Measurements from ENCODE around the gene MAB21L4. TPM values are rescaled to one million over a fixed set of nuclear protein-coding genes. Genes with fewer than 3 reads are reported as not detected.

MAB21L4 gene
- total and polyA plus RNA-seq, 8 donors: 0.14 to 2.0 (median 1.1) TPM

- WGBS, 2 donors: 66 to 68% methylated on average over 17 of the region's 17 CpGs
- Histone ChIP-seq H3K4me3 (no peak overlapping the region), H3K27ac (no peak overlapping the region), H3K4me1 (no peaks in the 10 kb centered on the region), H3K9me3 (no peaks in the 10 kb centered on the region), H3K27me3 (no peaks in the 10 kb centered on the region), H3K36me3 (no peaks in the 10 kb centered on the region)
- no peak for FAIRE-seq
- no peak for TF ChIP-seq CTCF (IDR thresholded peaks at IDR 0.05)
- intact Hi-C loops (cut with DNase I): no loop called here
- DNase-seq: no peak
- no peak for ATAC-seq
Observed at GRCh38 chr2:240909216-240909974, 13.4 kb upstream of the MAB21L4 start.

- intact Hi-C loops (cut with DNase I): no loop called here
- Histone ChIP-seq H3K36me3 (no peaks in the 10 kb centered on the region), H3K27me3 (no peaks in the 10 kb centered on the region), H3K4me1 (no peaks in the 10 kb centered on the region), H3K9me3 (no peaks in the 10 kb centered on the region), H3K4me3 (no peak overlapping the region), H3K27ac (no peak overlapping the region)
- 61 to 72% methylated on average over 22 of the region's 22 CpGs for WGBS, 2 donors
- TF ChIP-seq CTCF (IDR thresholded peaks at IDR 0.05): no peak
- DNase-seq (peak in 2 of 6 donors; percentile 11 to 42), FAIRE-seq (no peak), ATAC-seq (no peak)
Observed at GRCh38 chr2:240906911-240907590, 11.1 kb upstream of the MAB21L4 start.

GRCh38 chr2:240906141-240906910, 10.4 kb upstream of the MAB21L4 start, which contains the start of gene CROCC2:
CROCC2 (plus strand) TSS chr2:240906336; CDS start chr2:240906514, 178 bp downstream.
- intact Hi-C loops (cut with DNase I): no loop called here
- no peaks in the 10 kb centered on the region for H3K4me1 ChIP-seq
- DNase-seq: peak in 2 of 6 donors; percentile 8 to 42
- no peak for FAIRE-seq
- H3K27me3 ChIP-seq: no peaks in the 10 kb centered on the region
- H3K9me3 ChIP-seq: no peaks in the 10 kb centered on the region
- no peak within 1 kb of the TSS for H3K4me3 ChIP-seq
- WGBS, 2 donors: 64 to 71% methylated on average over 19 to 23 of the region's 23 CpGs
- ATAC-seq: peak in 3 of 4 donors; percentile 34 to 69 (median 67)
- no peaks in the 10 kb centered on the region for H3K36me3 ChIP-seq
- TF ChIP-seq CTCF (IDR thresholded peaks at IDR 0.05): no peak
- no peak within 1 kb of the TSS for H3K27ac ChIP-seq

DNA sequence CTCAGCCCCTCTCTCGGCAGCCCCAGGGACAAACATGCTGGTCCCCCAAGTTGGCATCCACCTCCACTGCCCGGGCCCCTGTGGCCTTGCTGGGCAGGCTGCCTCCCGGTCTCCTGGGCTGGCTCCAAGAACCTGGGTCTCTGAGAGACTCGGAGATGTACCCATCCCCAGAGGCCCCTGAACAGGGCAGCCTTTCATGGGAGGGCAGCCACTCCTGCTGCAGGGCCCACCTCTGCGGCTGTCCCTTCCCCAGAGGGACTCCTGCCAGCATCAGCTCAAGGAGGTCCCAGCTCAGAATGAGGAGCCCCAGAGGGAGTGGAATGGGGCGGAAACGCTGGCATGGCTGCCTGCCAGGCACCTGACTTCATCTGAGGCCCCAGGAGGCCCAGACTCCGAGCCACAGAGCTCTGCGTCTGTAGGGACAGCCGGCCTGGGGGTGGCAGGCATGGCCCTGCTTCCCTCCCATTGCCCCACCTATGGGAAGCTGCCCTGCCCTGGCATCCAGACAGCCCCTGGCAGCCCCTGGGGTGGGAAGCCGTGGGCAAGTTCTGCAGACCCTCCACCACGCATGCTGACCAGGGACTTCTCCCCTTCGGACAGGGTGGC, 9.3 kb upstream of the MAB21L4 start:
- Histone ChIP-seq H3K4me3 (no peak overlapping the region), H3K27me3 (no peaks in the 10 kb centered on the region), H3K4me1 (no peaks in the 10 kb centered on the region), H3K36me3 (no peaks in the 10 kb centered on the region), H3K9me3 (no peaks in the 10 kb centered on the region), H3K27ac (no peak overlapping the region)
- no peak for TF ChIP-seq CTCF (IDR thresholded peaks at IDR 0.05)
- DNase-seq (peak in 4 of 6 donors; percentile 37 to 79 (median 60)), ATAC-seq (peak in 3 of 4 donors; percentile 57 to 70 (median 58)), FAIRE-seq (no peak)
- 46 to 53% methylated on average over 13 of the region's 13 CpGs for WGBS, 2 donors
- intact Hi-C loops (cut with DNase I): no loop called here

Measured in pancreas (tissue), 10 donors.